Inflammatory macrophage treated with lipopolysaccharide for 4 hours (primary cell): ENCODE measurements around the gene SRF.

ENCODE experiments used
- DNase-seq: peaks from one replicate; pipeline ENCODE4 v3.0.0-alpha.2; 2020

The SRF gene

GRCh38 chr6:43184268-43184985 lies 13.4 kb downstream of the SRF start:
- DNase-seq: no peak

- no peak for DNase-seq
Observed at GRCh38 chr6:43185391-43185985, 14.4 kb downstream of the SRF start.

GRCh38 chr6:43186019-43186418 lies 14.9 kb downstream of the SRF start:
- DNase-seq: no peak

- no peak for DNase-seq
Observed at GRCh38 chr6:43186706-43187105, 15.6 kb downstream of the SRF start.

- DNase-seq: no peak
Observed at GRCh38 chr6:43187821-43188220, 16.8 kb downstream of the SRF start.

GRCh38 chr6:43188426-43188825 lies 17.4 kb downstream of the SRF start:
- DNase-seq: no peak

- no peak for DNase-seq
Observed at GRCh38 chr6:43189776-43190304, 18.8 kb downstream of the SRF start.

- DNase-seq: no peak
Observed at GRCh38 chr6:43192911-43193310, 21.8 kb downstream of the SRF start.

- no peak for DNase-seq
Observed at GRCh38 chr6:43193929-43194328, 22.9 kb downstream of the SRF start.

- DNase-seq: no peak
Observed at GRCh38 chr6:43196337-43196736, 25.3 kb downstream of the SRF start.

GRCh38 chr6:43199912-43200311 lies 28.8 kb downstream of the SRF start:
- DNase-seq: no peak

- DNase-seq: no peak
Observed at GRCh38 chr6:43200541-43200940, 29.5 kb downstream of the SRF start.

GRCh38 chr6:43202451-43202850 lies 31.4 kb downstream of the SRF start:
- DNase-seq: no peak

GRCh38 chr6:43203029-43203717 lies 32.1 kb downstream of the SRF start:
- DNase-seq: no peak

GRCh38 chr6:43203718-43204095 lies 32.6 kb downstream of the SRF start:
- DNase-seq: no peak

- no peak for DNase-seq
Observed at GRCh38 chr6:43204271-43205105, 33.4 kb downstream of the SRF start.

- DNase-seq: no peak
Observed at GRCh38 chr6:43205849-43206248, 34.8 kb downstream of the SRF start.

- no peak for DNase-seq
Observed at GRCh38 chr6:43207286-43207685, 36.2 kb downstream of the SRF start.

GRCh38 chr6:43211955-43212354 lies 40.9 kb downstream of the SRF start:
- no peak for DNase-seq

- DNase-seq: no peak
Observed at GRCh38 chr6:43213431-43213830, 42.4 kb downstream of the SRF start.

- DNase-seq: no peak
Observed at GRCh38 chr6:43215066-43215465, 44.0 kb downstream of the SRF start.

GRCh38 chr6:43216200-43216599 lies 45.1 kb downstream of the SRF start:
- no peak for DNase-seq

- DNase-seq: no peak
Observed at GRCh38 chr6:43217351-43217750, 46.3 kb downstream of the SRF start.
